ENCODE results near the gene OR2Y1. TPM values are rescaled to one million over a fixed set of nuclear protein-coding genes. Genes with fewer than 3 reads are reported as not detected.

The OR2Y1 gene
- total and polyA plus RNA-seq, 2 of the 4 experiments (the other 2 are of a cell fraction) = not detected

- H3K4me3 ChIP-seq (ENCODE audit: insufficient read depth, low read depth, low read length) = no peak overlapping the region
- H2BK120ac ChIP-seq (ENCODE audit: low read depth, low read length) = no peak overlapping the region
- no peak overlapping the region for H2AK9ac ChIP-seq (replicated peaks; ENCODE audit: low read depth, low read length, poor library complexity)
- no peak overlapping the region for H2BK20ac ChIP-seq (ENCODE audit: low read depth, low read length)
- H3K79me1 ChIP-seq (ENCODE audit: low read depth in 1 of 2, low read length in 2 of 2) = no peaks in the 10 kb centered on the region
- WGBS, 2 experiments (ENCODE audit: extremely low coverage in 2 of 2, insufficient read length in 1 of 2) = no CpG with 5 or more reads among the region's 7 CpGs
- no peak overlapping the region for H2BK5ac ChIP-seq (ENCODE audit: low read depth, low read length, poor library complexity, severe bottlenecking)
- H2AK5ac ChIP-seq (ENCODE audit: low read depth, low read length) = no peak overlapping the region
- no peak overlapping the region for H2BK15ac ChIP-seq (ENCODE audit: low read depth, low read length)
- no peak for TF ChIP-seq RCOR1 (IDR thresholded peaks at IDR 0.05; ENCODE audit: insufficient replicate concordance, low read length)
- no peak for TF ChIP-seq POLR2A (IDR thresholded peaks at IDR 0.05; ENCODE audit: low read depth, low read length)
- no peak for TF ChIP-seq MXI1 (IDR thresholded peaks at IDR 0.05; ENCODE audit: borderline replicate concordance, low read depth, low read length)
- no peak for TF ChIP-seq FOS (IDR thresholded peaks at IDR 0.05; ENCODE audit: low read depth, low read length)
- TF ChIP-seq RFX5 (IDR thresholded peaks at IDR 0.05; ENCODE audit: low read depth, low read length) = no peak
- no peak for TF ChIP-seq USF2 (IDR thresholded peaks at IDR 0.05; ENCODE audit: low read depth, low read length)
- no peak for TF ChIP-seq SMC3 (IDR thresholded peaks at IDR 0.05; ENCODE audit: low read depth, low read length)
- no peak for TF ChIP-seq CEBPB (IDR thresholded peaks at IDR 0.05; ENCODE audit: low read depth, low read length)
- no peak for TF ChIP-seq NFE2L2 (IDR thresholded peaks at IDR 0.05; ENCODE audit: low read depth, low read length)
- TF ChIP-seq ELK1 (IDR thresholded peaks at IDR 0.05; ENCODE audit: borderline replicate concordance, low read depth, low read length) = no peak
- TF ChIP-seq CTCF (conservative IDR thresholded peaks at IDR 0.05; ENCODE audit: low read depth, low read length) = no peak
- TF ChIP-seq RAD21 (IDR thresholded peaks at IDR 0.05; ENCODE audit: low read length) = no peak
- no peak for TF ChIP-seq CHD1 (IDR thresholded peaks at IDR 0.05; ENCODE audit: low read depth, low read length)
- no peak for TF ChIP-seq BHLHE40 (IDR thresholded peaks at IDR 0.05; ENCODE audit: low read depth, low read length)
- no peak for TF ChIP-seq MAFK (IDR thresholded peaks at IDR 0.05; ENCODE audit: low read depth, low read length)
- H4K91ac ChIP-seq (ENCODE audit: insufficient read depth, low read depth, low read length) = no peak overlapping the region
- no peak overlapping the region for H3K56ac ChIP-seq (ENCODE audit: extremely low read depth, insufficient read depth, low read length)
- H2AFZ ChIP-seq (replicated peaks; ENCODE audit: low read length, poor library complexity) = no peak overlapping the region
- DNase-seq = no peak
- no peak overlapping the region for H3K14ac ChIP-seq (replicated peaks; ENCODE audit: low read depth, low read length)
- H3K4me1 ChIP-seq (ENCODE audit: control insufficient read depth, insufficient read depth, low read length) = no peaks in the 10 kb centered on the region
- peaks cover 6% of the 10 kb centered on the region for H3K27me3 ChIP-seq (ENCODE audit: control insufficient read depth, insufficient read depth, low read length)
- no peak overlapping the region for H3K23ac ChIP-seq (ENCODE audit: low read depth, low read length)
- BruUV-seq (replicated peaks) = no TSS peak
- in situ Hi-C loops (cut with MboI; ENCODE audit: low sequenced_read_pairs) (no loop called here), dilution Hi-C loops (cut with HindIII; ENCODE audit: low sequenced_read_pairs, unreplicated experiment) (no loop called here), intact Hi-C loops (cut with micrococcal nuclease) (no loop called here)
- POLR2A ChIA-PET (ENCODE audit: unreplicated experiment) = no interaction called here
- no peaks in the 10 kb centered on the region for H3K9me3 ChIP-seq (ENCODE audit: control insufficient read depth, insufficient read depth, low read length)
- H3K36me3 ChIP-seq (ENCODE audit: control insufficient read depth, insufficient read depth, low read length) = no peaks in the 10 kb centered on the region
- H4K8ac ChIP-seq (ENCODE audit: low read depth in 2 of 2, low read length in 2 of 2) = no peak overlapping the region
- no peaks in the 10 kb centered on the region for H4K20me1 ChIP-seq (ENCODE audit: insufficient read depth, low read length)
- H3K9ac ChIP-seq (ENCODE audit: low read depth, low read length) = no peak overlapping the region
- ATAC-seq (ENCODE audit: low read depth) = no peak
- H3K18ac ChIP-seq (ENCODE audit: low read depth, low read length) = no peak overlapping the region
- H3K4ac ChIP-seq (ENCODE audit: low read depth, low read length) = no peak overlapping the region
- CTCF ChIA-PET = no interaction called here
- H3K9me1 ChIP-seq (ENCODE audit: insufficient read depth, low read length) = no peaks in the 10 kb centered on the region
- H4K5ac ChIP-seq (ENCODE audit: low read depth, low read length) = no peak overlapping the region
- no peak overlapping the region for H3K4me2 ChIP-seq (ENCODE audit: low read depth, low read length)
- H3K27ac ChIP-seq (ENCODE audit: insufficient read depth, low read length) = no peak overlapping the region
These were observed 50.1 kb downstream of the OR2Y1 start for GRCh38 chr5:180689775-180690174.
